Ishikawa (cell line): ENCODE data around the gene PHLDA2.

Experiments used
- CEBPB ChIP-seq: IDR thresholded peaks from 2 replicates; pipeline ENCODE4 v1.6.1; 2012
- CREB1 ChIP-seq: IDR thresholded peaks from 2 replicates; pipeline ENCODE4 v1.6.1; 2012; ENCODE audit warnings: low read depth
- EGR1 ChIP-seq: IDR thresholded peaks from 2 replicates; pipeline ENCODE4 v1.6.1; 2012
- EP300 ChIP-seq: IDR thresholded peaks from 2 replicates; pipeline ENCODE4 v1.6.1; 2012; ENCODE audit warnings: borderline replicate concordance
- FOXM1 ChIP-seq: IDR thresholded peaks from 2 replicates; pipeline ENCODE4 v1.6.1; 2012; ENCODE audit warnings: low read depth, borderline replicate concordance
- NFIC ChIP-seq: IDR thresholded peaks from 2 replicates; pipeline ENCODE4 v1.6.1; 2012
- RAD21 ChIP-seq: IDR thresholded peaks from 2 replicates; pipeline ENCODE4 v1.6.1; 2012; ENCODE audit warnings: low read depth
- TAF1 ChIP-seq: IDR thresholded peaks from 2 replicates; pipeline ENCODE4 v1.6.1; 2012; ENCODE audit warnings: low read depth, mild to moderate bottlenecking
- TCF12 ChIP-seq: IDR thresholded peaks from 2 replicates; pipeline ENCODE4 v1.6.1; 2012; ENCODE audit warnings: low read depth
- TEAD4 ChIP-seq: IDR thresholded peaks from 2 replicates; pipeline ENCODE4 v1.6.1; 2012
- YY1 ChIP-seq: IDR thresholded peaks from 2 replicates; pipeline ENCODE4 v1.6.1; 2012; ENCODE audit warnings: low read depth
- ZBTB7A ChIP-seq: IDR thresholded peaks from 2 replicates; pipeline ENCODE4 v1.6.1; 2012; ENCODE audit warnings: low read depth
- TF ChIP-seq, protein P1 (sequence below): IDR thresholded peaks from 2 replicates; pipeline ENCODE4 v1.6.1; 2012
- TF ChIP-seq, protein P2 (sequence below): IDR thresholded peaks from 2 replicates; pipeline ENCODE4 v1.6.1; 2012
- TF ChIP-seq, protein P3 (sequence below): IDR thresholded peaks from 2 replicates; pipeline ENCODE4 v1.6.1; 2012; ENCODE audit warnings: low read depth, mild to moderate bottlenecking

The PHLDA2 gene

DNA sequence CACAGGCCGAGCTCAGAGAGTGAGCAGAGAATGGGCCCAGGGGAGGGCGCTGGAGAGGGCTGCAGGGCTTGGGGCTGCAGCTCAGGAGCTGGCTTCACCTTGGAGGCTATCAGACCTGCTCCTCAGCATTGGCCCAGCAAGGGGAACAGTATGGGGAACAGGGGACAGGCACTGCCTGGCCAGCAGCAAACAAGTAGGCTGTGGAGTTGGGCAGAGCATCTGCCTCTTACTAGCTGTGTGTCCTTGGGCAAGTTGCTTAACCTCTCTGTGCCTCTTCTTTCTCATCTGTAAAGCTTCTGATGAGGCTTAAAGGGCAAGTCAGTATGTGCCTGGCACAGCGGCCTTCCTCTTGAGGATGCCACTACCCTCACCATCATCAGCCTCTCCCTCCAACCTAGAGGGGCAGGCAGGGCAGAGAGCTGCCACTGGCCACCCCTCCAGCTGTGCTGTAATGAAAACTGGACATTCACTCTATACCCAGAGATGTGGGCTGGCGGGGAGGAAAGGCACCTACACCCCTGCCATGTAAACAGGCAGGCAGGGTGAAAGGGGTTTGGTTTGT, 36.2 kb downstream of the PHLDA2 start:
- TF ChIP-seq CEBPB (no peak), TAF1 (no peak), ZBTB7A (no peak), YY1 (peak; percentile 5; the same call in 1 of the 2 replicates), CREB1 (no peak), RAD21 (peak; percentile 25; the same call in 1 of the 2 replicates), TCF12 (no peak), TEAD4 (no peak), NFIC (no peak)
- TF ChIP-seq, protein P1, sequence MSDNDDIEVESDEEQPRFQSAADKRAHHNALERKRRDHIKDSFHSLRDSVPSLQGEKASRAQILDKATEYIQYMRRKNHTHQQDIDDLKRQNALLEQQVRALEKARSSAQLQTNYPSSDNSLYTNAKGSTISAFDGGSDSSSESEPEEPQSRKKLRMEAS, result no peak
- TF ChIP-seq, protein P2, sequence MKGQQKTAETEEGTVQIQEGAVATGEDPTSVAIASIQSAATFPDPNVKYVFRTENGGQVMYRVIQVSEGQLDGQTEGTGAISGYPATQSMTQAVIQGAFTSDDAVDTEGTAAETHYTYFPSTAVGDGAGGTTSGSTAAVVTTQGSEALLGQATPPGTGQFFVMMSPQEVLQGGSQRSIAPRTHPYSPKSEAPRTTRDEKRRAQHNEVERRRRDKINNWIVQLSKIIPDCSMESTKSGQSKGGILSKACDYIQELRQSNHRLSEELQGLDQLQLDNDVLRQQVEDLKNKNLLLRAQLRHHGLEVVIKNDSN, result no peak

DNA sequence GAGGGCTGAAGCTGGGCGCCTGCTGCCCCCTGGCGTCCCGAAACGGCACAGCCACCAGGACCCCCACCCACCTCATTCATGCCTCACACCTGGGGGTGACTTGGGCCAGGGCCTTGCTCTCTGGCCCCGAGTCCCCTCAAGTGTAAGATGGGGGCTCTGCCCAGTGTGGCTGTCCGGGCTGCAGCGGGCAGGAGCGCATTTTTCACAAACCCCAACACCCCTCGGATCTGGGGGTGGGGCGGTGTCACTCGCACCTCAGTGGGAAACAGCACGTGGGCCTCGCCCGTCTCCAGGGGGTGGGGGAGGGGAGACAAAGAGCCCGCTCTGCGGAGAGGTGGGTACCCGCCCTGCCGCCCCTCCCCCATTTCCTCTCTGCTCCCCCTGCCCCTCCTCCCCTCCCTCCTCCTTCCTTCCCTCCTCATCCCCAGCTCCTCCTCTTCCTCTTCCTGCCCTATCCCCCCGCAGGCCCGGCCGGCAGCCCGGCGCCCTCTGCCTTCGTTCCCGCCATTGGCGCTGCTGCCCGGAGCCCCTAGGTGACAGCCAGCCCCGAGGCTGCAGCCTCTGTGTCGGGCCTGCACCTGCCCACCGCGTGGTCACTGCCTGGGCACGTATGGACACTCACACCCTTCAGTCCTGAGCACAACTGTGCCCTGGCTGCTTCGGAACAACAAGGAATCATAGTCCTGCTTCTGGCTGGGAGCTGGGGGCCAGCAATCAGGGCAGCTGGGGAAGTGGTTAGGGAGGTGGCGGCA, 36.8 kb downstream of the PHLDA2 start:
- TF ChIP-seq YY1 (peak; percentile 33; the same call in 1 of the 2 replicates), TEAD4 (no peak), ZBTB7A (peak; percentile 100), EGR1 (no peak), RAD21 (peak; percentile 86)
- TF ChIP-seq, protein P1, result peak; percentile 24; the same call in 1 of the 2 replicates

DNA sequence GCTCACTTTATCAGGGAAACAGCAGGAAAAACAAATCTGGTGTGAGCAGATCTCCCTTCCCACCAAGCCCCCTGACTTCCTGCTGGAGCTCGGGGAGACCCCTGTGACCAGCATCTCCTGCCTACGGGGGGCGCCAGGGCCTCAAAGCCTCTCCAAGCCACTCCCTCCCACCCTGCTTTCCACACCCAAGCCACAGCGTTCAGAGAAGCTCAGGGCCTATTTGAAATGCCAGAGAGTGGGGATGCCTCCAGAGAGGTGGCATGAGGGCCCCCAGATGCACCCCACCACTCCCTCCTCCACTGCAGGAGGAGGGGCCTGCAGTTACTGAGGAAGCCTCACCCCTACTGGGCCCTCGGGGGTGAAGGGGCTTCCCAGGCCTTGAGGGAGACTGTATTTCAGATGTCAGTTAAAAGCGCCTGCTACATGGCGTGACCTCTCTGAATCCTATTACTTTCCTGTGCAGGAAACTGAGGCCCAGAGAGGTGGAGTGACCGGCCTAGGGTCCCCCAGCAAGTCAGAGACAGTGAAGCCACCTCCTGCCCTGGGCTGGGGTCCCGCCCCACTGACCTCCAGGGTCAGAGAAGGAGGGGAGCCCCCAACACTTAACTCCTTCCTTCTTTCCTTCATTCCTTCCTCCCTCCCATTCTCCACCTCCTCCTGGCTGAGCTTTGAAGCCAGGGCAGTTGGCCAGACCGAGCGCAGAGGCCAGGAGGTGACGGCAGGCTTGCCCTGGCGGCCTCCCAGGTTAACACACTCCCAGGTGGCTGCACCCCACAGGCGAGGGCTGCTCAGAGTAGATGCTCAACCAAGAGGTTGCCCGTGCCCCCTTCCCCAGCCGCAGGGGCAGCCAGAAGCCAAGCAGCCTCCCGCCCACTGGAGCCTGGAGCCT, 37.6 kb downstream of the PHLDA2 start:
- TF ChIP-seq, protein P3, sequence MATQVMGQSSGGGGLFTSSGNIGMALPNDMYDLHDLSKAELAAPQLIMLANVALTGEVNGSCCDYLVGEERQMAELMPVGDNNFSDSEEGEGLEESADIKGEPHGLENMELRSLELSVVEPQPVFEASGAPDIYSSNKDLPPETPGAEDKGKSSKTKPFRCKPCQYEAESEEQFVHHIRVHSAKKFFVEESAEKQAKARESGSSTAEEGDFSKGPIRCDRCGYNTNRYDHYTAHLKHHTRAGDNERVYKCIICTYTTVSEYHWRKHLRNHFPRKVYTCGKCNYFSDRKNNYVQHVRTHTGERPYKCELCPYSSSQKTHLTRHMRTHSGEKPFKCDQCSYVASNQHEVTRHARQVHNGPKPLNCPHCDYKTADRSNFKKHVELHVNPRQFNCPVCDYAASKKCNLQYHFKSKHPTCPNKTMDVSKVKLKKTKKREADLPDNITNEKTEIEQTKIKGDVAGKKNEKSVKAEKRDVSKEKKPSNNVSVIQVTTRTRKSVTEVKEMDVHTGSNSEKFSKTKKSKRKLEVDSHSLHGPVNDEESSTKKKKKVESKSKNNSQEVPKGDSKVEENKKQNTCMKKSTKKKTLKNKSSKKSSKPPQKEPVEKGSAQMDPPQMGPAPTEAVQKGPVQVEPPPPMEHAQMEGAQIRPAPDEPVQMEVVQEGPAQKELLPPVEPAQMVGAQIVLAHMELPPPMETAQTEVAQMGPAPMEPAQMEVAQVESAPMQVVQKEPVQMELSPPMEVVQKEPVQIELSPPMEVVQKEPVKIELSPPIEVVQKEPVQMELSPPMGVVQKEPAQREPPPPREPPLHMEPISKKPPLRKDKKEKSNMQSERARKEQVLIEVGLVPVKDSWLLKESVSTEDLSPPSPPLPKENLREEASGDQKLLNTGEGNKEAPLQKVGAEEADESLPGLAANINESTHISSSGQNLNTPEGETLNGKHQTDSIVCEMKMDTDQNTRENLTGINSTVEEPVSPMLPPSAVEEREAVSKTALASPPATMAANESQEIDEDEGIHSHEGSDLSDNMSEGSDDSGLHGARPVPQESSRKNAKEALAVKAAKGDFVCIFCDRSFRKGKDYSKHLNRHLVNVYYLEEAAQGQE, result no peak
- TF ChIP-seq, protein P1, result no peak
- TF ChIP-seq TAF1, result no peak
- TF ChIP-seq TCF12, result 0 out of 2 replicates have a peak, but pooled peaks have one; percentile 10

DNA sequence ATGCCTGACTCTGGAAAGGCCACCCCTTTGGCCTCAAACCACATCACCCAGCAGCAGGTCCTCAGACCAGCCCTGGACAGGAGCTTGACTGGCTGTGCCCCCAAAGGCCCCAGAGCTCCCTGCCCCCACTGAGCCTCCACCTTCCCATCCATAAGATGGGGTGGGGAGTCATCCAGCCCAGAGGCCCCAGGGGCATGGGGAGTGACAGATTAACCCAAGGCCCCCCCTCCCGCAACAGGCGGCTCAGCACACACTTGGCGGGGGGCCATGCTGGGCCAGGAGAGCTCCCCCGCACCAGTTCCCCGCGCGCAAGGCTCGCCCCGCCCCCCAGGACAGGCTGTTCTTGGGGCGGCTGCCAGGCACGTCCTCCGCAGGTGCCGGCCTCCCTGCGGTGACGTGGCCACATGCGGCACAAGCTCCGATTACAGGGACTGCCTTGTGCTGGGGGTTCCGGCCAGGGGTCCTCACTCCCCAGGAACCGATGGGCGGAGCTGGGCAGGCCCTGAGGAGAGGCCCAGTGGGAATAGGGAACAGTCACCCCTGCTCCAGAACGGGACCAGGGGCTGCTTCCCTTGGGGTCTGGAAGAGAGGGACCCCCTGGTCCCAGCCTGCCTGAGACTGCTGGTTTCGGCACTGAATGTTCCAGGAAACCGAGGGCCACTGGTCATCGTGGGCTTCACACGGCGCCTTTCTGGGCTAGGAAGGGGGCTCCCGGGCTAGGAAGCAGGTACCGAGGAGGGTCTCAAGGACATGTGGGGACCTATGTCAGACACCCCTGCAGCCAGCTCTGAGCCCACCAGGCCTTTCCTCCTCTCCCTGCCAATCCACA, 38.5 kb downstream of the PHLDA2 start:
- TF ChIP-seq, protein P2, result no peak; the same call in 1 of the 2 replicates
- TF ChIP-seq ZBTB7A, result peak; percentile 98
- no peak for TF ChIP-seq EP300
- no peak for TF ChIP-seq YY1
- TF ChIP-seq CREB1, result no peak
- TF ChIP-seq RAD21, result no peak
- TF ChIP-seq NFIC, result peak; percentile 72
- TF ChIP-seq FOXM1, result no peak; the same call in 1 of the 2 replicates
- TF ChIP-seq, protein P1, result peak; percentile 34; the same call in 1 of the 2 replicates
- peak; percentile 73 for TF ChIP-seq TCF12
- TF ChIP-seq, protein P3, result no peak
- peak; percentile 8; the same call in 1 of the 2 replicates for TF ChIP-seq EGR1
- TF ChIP-seq TEAD4, result no peak
- TF ChIP-seq TAF1, result no peak
- TF ChIP-seq CEBPB, result no peak
